Measurements from ENCODE around the gene COG5. TPM values are rescaled to one million over a fixed set of nuclear protein-coding genes. Genes with fewer than 3 reads are reported as not detected.

COG5 gene
- total RNA-seq, 1 donor from 2014 or later, result 63.4 TPM

- DNase-seq (ENCODE audit: low spot score), result peak; percentile 75
Observed at GRCh38 chr7:107505997-107506673, 57.6 kb downstream of the COG5 start.

GRCh38 chr7:107505362-107505761 is 58.4 kb downstream of the COG5 start:
- DNase-seq (ENCODE audit: low spot score), result no peak

GRCh38 chr7:107503687-107504086 is 60.0 kb downstream of the COG5 start:
- DNase-seq (ENCODE audit: low spot score), result no peak

- no peak for DNase-seq (ENCODE audit: low spot score)
Observed at GRCh38 chr7:107502797-107503196, 60.9 kb downstream of the COG5 start.

GRCh38 chr7:107502154-107502553 is 61.6 kb downstream of the COG5 start:
- no peak for DNase-seq (ENCODE audit: low spot score)

GRCh38 chr7:107501593-107501992 is 62.1 kb downstream of the COG5 start:
- no peak for DNase-seq (ENCODE audit: low spot score)

GRCh38 chr7:107499731-107500130 is 64.0 kb downstream of the COG5 start:
- no peak for DNase-seq (ENCODE audit: low spot score)

- no peak for DNase-seq (ENCODE audit: low spot score)
Observed at GRCh38 chr7:107495516-107495915, 68.2 kb downstream of the COG5 start.

GRCh38 chr7:107494884-107495283 is 68.8 kb downstream of the COG5 start:
- DNase-seq (ENCODE audit: low spot score), result no peak

GRCh38 chr7:107494315-107494751 is 69.4 kb downstream of the COG5 start:
- DNase-seq (ENCODE audit: low spot score), result no peak

GRCh38 chr7:107492875-107493274 is 70.8 kb downstream of the COG5 start:
- DNase-seq (ENCODE audit: low spot score), result no peak

- DNase-seq (ENCODE audit: low spot score), result no peak
Observed at GRCh38 chr7:107486041-107486440, 77.7 kb downstream of the COG5 start.

- no peak for DNase-seq (ENCODE audit: low spot score)
Observed at GRCh38 chr7:107482571-107482970, 81.1 kb downstream of the COG5 start.

GRCh38 chr7:107480932-107481331 is 82.8 kb downstream of the COG5 start:
- DNase-seq (ENCODE audit: low spot score), result no peak

- no peak for DNase-seq (ENCODE audit: low spot score)
Observed at GRCh38 chr7:107479303-107479702, 84.4 kb downstream of the COG5 start.

GRCh38 chr7:107474104-107474521 is 89.6 kb downstream of the COG5 start:
- DNase-seq (ENCODE audit: low spot score), result no peak

GRCh38 chr7:107472116-107472515 is 91.6 kb downstream of the COG5 start:
- no peak for DNase-seq (ENCODE audit: low spot score)

GRCh38 chr7:107471292-107472070 is 92.2 kb downstream of the COG5 start:
- no peak for DNase-seq (ENCODE audit: low spot score)

- DNase-seq (ENCODE audit: low spot score), result no peak
Observed at GRCh38 chr7:107469929-107470328, 93.8 kb downstream of the COG5 start, which contains the start of gene GPR22. Gene GPR22 (plus strand): TSS chr7:107470057. CDS start chr7:107474061, 4,004 bp downstream.

GRCh38 chr7:107468824-107469223 is 94.9 kb downstream of the COG5 start:
- no peak for DNase-seq (ENCODE audit: low spot score)

- no peak for DNase-seq (ENCODE audit: low spot score)
Observed at GRCh38 chr7:107467972-107468371, 95.7 kb downstream of the COG5 start.

- DNase-seq (ENCODE audit: low spot score), result no peak
Observed at GRCh38 chr7:107464666-107465226, 99.0 kb downstream of the COG5 start.

Measured in ureter (tissue), 1 donor.